Pancreas (tissue), 10 donors: Measurements from ENCODE around the gene PI4KA. TPM values are rescaled to one million over a fixed set of nuclear protein-coding genes. Genes with fewer than 3 reads are reported as not detected.

Source experiments
- ATAC-seq, 4 donors: fragments of 200-7000 bp; cut with Tn5 transposase; one replicate each; pipeline versions ENCODE4 v1.8.0 to v1.9.1; 2020; ENCODE audit warnings: mild to moderate bottlenecking in 4 of 4, moderate library complexity in 4 of 4
- DNase-seq, 6 donors: peaks; one replicate each; pipeline ENCODE4 v3.0.0-alpha.2; 2020
- FAIRE-seq: peaks from 2 replicates; lab custom pipeline; 2012; peaks lifted over from hg19 to GRCh38; lab: Jason Lieb, UNC
- H3K27ac ChIP-seq, 4 donors: fragments of 200-600 bp; sonication (generic); 1 replicate in 3 of 4; 2 replicates in 1 of 4; pipeline versions ENCODE4 v1.5.0 to v1.8.0; 2020
- H3K27me3 ChIP-seq, 4 donors: fragments of 200-600 bp; one replicate each; pipeline ENCODE4 v1.8.0; 2021
- H3K36me3 ChIP-seq, 3 donors: fragments of 200-600 bp; sonication (generic) in 1 of 3; one replicate each; pipeline versions ENCODE4 v1.5.0 to v1.8.0; 2020 to 2021
- H3K4me1 ChIP-seq, 3 donors: fragments of 200-600 bp; one replicate each; pipeline ENCODE4 v1.8.0; 2021
- H3K4me3 ChIP-seq, 4 donors: fragments of 200-600 bp; sonication (generic) in 2 of 4; one replicate each; pipeline versions ENCODE4 v1.5.0 to v1.8.0; 2020 to 2021
- H3K9me3 ChIP-seq, 4 donors: fragments of 200-600 bp; one replicate each; pipeline ENCODE4 v1.8.0; 2021
- WGBS, 2 donors: extraction: QIAGEN DNeasy Blood & Tissue Kit; methylation state at CpG; one replicate each; pipeline ENCODE4 v1.1.7; 2013; 5-methylcytosine and 5-hydroxymethylcytosine counted together
- intact Hi-C, 3 donors: fragments of 100-400 bp; cut with DNase I; formaldehyde crosslinking; loops; one replicate each; pipeline versions ENCODE4 v1.11.1 to v1.14.2; 2022
- polyA plus RNA-seq, 2 donors: library from polyadenylated mRNA; stranded (reverse); fragments of 200-250 nt; gene quantifications; one replicate each; pipeline ENCODE4 v1.2.3, GENCODE V29; 2013
- total RNA-seq, 6 donors: library from RNA; stranded (reverse); fragmentation: NEBNext Ultra II Directional in 4 of 6; extraction: Animal tissue kit (Norgen Biotek cat#: 25700) in 4 of 6; gene quantifications; one replicate each; pipeline versions ENCODE4 v1.2.1 to v1.2.4, GENCODE V29; 2021 to 2023
- TF ChIP-seq, protein P1 (sequence below), 4 donors: fragments of 200-600 bp; sonication (generic) in 3 of 4; IDR thresholded peaks; one replicate each; pipeline versions ENCODE4 v1.5.0 to v1.8.0; 2021; ENCODE audit warnings: antibody characterized with exemption in 4 of 4
- donor health status: healthy with polysubstance abuse.
- donor health status: DM: no; HTN: no; CAD: no; lungs with moderate emphysema.
- donor health status: DM: no; HTN: no; CAD: no.
- donor health status: control.
- donor health status: control.
- donor health status: Bipolar disorder and iron deficiency.
- donor health status: DM: yes; HTN: yes; CAD: no.
- donor health status: DM: no; HTN: no; CAD: no.
- donor health status: DM: no; HTN: no; CAD: no.
- donor health status: DM: yes; HTN: yes; CAD: no.

The PI4KA gene
- total and polyA plus RNA-seq, 8 donors, result 23.6 to 46.6 (median 32.0) TPM

- FAIRE-seq (no peak), DNase-seq (no peak), ATAC-seq (no peak)
- 85 to 95% methylated on average over 3 of the region's 3 CpGs for WGBS, 2 donors
- Histone ChIP-seq H3K4me1 (no peaks in the 10 kb centered on the region), H3K36me3 (peaks cover 0 to 22% (median 0%) of the 10 kb centered on the region in 3 donors), H3K27me3 (no peaks in the 10 kb centered on the region), H3K4me3 (no peak overlapping the region), H3K9me3 (no peaks in the 10 kb centered on the region), H3K27ac (no peak overlapping the region)
- intact Hi-C loops, result no loop called here
- TF ChIP-seq, protein P1, sequence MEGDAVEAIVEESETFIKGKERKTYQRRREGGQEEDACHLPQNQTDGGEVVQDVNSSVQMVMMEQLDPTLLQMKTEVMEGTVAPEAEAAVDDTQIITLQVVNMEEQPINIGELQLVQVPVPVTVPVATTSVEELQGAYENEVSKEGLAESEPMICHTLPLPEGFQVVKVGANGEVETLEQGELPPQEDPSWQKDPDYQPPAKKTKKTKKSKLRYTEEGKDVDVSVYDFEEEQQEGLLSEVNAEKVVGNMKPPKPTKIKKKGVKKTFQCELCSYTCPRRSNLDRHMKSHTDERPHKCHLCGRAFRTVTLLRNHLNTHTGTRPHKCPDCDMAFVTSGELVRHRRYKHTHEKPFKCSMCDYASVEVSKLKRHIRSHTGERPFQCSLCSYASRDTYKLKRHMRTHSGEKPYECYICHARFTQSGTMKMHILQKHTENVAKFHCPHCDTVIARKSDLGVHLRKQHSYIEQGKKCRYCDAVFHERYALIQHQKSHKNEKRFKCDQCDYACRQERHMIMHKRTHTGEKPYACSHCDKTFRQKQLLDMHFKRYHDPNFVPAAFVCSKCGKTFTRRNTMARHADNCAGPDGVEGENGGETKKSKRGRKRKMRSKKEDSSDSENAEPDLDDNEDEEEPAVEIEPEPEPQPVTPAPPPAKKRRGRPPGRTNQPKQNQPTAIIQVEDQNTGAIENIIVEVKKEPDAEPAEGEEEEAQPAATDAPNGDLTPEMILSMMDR (IDR thresholded peaks at IDR 0.05), result no peak
Measured at GRCh38 chr22:20818471-20818870, 40.1 kb downstream of the PI4KA start.

DNA sequence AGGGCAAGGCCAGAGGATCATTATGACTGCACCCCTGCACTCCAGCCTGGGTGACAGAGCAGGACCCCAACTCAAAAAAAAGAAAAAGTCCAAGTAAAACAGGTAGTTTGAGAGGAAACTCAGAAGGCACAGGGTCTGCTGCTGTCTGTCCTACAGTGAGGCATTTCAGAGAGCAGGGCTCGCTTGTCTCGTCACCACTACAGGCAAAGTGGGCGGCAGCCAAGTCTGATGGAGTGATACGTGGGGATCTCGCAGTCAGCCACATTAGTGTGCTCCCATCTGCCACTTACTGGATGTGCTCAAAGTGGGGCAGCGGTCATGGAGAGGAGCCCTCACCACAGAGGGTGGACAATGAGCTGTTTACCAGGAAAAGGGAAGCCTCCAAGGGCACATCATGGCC lies 42.1 kb downstream of the PI4KA start:
- H3K9me3 ChIP-seq, result no peaks in the 10 kb centered on the region
- TF ChIP-seq, protein P1 (IDR thresholded peaks at IDR 0.05), result no peak
- DNase-seq (no peak), ATAC-seq (no peak), FAIRE-seq (no peak)
- H3K36me3 ChIP-seq, result peaks cover 0 to 26% (median 6%) of the 10 kb centered on the region in 3 donors
- no peak overlapping the region for H3K27ac ChIP-seq
- H3K4me1 ChIP-seq, result no peaks in the 10 kb centered on the region
- H3K27me3 ChIP-seq, result no peaks in the 10 kb centered on the region
- 97 to 98% methylated on average over 6 of the region's 6 CpGs for WGBS, 2 donors
- no peak overlapping the region for H3K4me3 ChIP-seq
- intact Hi-C loops, result no loop called here

DNA sequence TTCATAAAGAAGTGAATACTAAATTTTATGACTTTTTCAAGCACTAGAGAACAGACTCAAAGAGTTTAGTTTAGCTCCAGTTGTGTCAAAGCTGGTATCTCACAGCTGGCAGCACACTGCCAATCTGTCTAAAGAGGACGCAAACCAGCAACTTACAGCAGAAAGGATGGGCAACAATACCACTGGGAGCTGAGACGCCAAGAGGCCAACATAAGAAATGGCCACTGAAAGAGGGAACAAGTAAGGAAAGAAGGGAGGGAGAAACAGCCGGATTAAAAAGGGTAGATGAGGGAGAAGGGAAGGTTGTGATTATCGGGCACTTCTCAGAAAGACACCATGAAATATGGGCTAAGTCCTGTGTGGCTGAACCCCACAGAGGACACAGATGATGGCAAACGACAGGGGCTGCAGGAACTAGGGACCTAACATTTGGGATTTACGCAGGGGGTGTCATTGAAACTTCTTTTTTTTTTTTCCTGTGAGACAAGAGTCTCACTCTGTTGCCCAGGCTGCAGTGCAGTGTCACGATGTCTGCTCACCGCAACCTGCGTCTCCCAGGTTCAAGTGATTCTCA lies 43.0 kb downstream of the PI4KA start:
- 97% methylated on average over 9 of the region's 9 CpGs for WGBS, 2 donors
- FAIRE-seq (no peak), DNase-seq (no peak), ATAC-seq (no peak)
- no peaks in the 10 kb centered on the region for H3K9me3 ChIP-seq
- peaks cover 0 to 26% (median 6%) of the 10 kb centered on the region in 3 donors for H3K36me3 ChIP-seq
- intact Hi-C loops, result no loop called here
- TF ChIP-seq, protein P1 (IDR thresholded peaks at IDR 0.05), result no peak
- H3K27ac ChIP-seq, result no peak overlapping the region
- no peaks in the 10 kb centered on the region for H3K4me1 ChIP-seq
- H3K4me3 ChIP-seq, result no peak overlapping the region
- no peaks in the 10 kb centered on the region for H3K27me3 ChIP-seq

DNA sequence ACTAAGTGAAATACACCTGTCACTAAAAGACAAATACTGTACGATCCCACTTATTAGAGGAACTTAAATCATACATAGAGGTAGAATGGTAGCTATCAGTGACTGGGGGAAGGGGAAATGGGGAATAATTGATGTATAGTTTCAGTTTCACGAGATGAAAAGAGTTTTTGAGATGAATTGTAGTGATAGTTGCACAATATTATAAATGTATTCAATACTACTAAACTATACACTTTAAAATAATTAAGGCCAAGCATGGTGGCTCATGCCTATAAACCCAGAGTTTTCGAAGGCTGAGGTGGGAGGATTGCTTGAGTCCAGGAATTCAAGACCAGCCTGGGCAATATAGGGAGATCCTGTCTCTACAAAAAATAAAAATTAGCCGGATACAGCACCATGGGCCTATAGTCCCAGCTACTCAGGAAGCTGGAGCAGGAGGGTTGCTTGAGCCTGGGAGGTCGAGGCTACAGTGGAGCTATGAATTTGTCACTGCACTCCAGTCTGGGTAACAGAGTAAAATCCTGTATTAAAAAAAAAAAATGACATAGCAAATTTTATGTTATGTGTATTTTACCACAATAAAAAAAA lies 44.3 kb downstream of the PI4KA start:
- no peaks in the 10 kb centered on the region for H3K9me3 ChIP-seq
- H3K4me3 ChIP-seq, result no peak overlapping the region
- TF ChIP-seq, protein P1 (IDR thresholded peaks at IDR 0.05), result no peak
- DNase-seq, result no peak
- no peaks in the 10 kb centered on the region for H3K27me3 ChIP-seq
- ATAC-seq, result no peak
- H3K36me3 ChIP-seq, result peaks cover 0 to 28% (median 6%) of the 10 kb centered on the region in 3 donors
- intact Hi-C loops, result no loop called here
- 92 to 98% methylated on average over 5 of the region's 5 CpGs for WGBS, 2 donors
- FAIRE-seq, result no peak
- no peak overlapping the region for H3K27ac ChIP-seq
- H3K4me1 ChIP-seq, result no peaks in the 10 kb centered on the region

DNA sequence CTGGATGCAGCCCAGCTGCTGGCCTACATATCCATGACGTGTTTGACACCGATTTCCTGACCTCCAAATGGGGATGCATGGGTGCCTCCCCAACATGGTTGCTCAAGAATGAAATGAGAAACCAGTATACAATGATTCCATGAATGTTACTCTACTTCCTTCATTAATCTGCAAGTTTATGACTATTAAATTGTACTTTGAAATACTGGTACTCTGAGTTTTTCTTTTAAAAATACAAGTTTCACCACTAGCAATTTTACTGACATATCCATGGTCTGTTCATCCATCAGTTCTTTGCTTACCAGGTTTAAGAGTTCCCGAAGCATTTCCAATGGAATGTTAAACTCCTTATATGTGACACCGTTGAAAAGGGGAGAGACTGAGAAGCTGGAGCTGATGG lies 45.6 kb downstream of the PI4KA start:
- FAIRE-seq, result no peak
- no peaks in the 10 kb centered on the region for H3K9me3 ChIP-seq
- H3K27ac ChIP-seq, result no peak overlapping the region
- ATAC-seq, result no peak
- intact Hi-C loops, result no loop called here
- no peaks in the 10 kb centered on the region for H3K4me1 ChIP-seq
- no peak overlapping the region for H3K4me3 ChIP-seq
- peaks cover 0 to 22% (median 6%) of the 10 kb centered on the region in 3 donors for H3K36me3 ChIP-seq
- TF ChIP-seq, protein P1 (IDR thresholded peaks at IDR 0.05), result no peak
- no peaks in the 10 kb centered on the region for H3K27me3 ChIP-seq
- WGBS, 2 donors, result 93 to 94% methylated on average over 4 of the region's 4 CpGs
- DNase-seq, result no peak
